Lower lobe of right lung (tissue), 2 donors: ENCODE results near the gene DCP2. TPM values are rescaled to one million over a fixed set of nuclear protein-coding genes. Genes with fewer than 3 reads are reported as not detected.

Source experiments
- ATAC-seq, 2 donors: fragments of 200-7000 bp; cut with Tn5 transposase; one replicate each; pipeline ENCODE4 v1.9.1; 2020 to 2022; ENCODE audit warnings: mild to moderate bottlenecking in 2 of 2, moderate library complexity in 2 of 2
- DNase-seq: peaks from one replicate; pipeline ENCODE4 v3.0.0-alpha.2; 2020
- H3K27ac ChIP-seq: fragments of 200-600 bp; one replicate; pipeline ENCODE4 v1.8.0; 2022
- H3K27me3 ChIP-seq: fragments of 200-600 bp; one replicate; pipeline ENCODE4 v1.8.0; 2022; ENCODE audit warnings: low read depth
- H3K36me3 ChIP-seq: fragments of 200-600 bp; one replicate; pipeline ENCODE4 v1.8.0; 2022; ENCODE audit warnings: mild to moderate bottlenecking
- H3K4me1 ChIP-seq: fragments of 200-600 bp; one replicate; pipeline ENCODE4 v1.8.0; 2022
- H3K4me3 ChIP-seq: fragments of 200-600 bp; one replicate; pipeline ENCODE4 v1.8.0; 2022; ENCODE audit warnings: mild to moderate bottlenecking
- H3K9me3 ChIP-seq: fragments of 200-600 bp; one replicate; pipeline ENCODE4 v1.8.0; 2022
- intact Hi-C: fragments of 100-400 bp; cut with DNase I; formaldehyde crosslinking; loops from one replicate; pipeline ENCODE4 v1.11.0; 2022
- total RNA-seq: library from RNA; stranded (reverse); fragmentation: NEBNext Ultra II Directional; extraction: Animal tissue kit (Norgen Biotek cat#: 25700); gene quantifications from one replicate; pipeline ENCODE4 v1.2.1, GENCODE V29; 2021
- TF ChIP-seq, protein P1 (sequence below): fragments of 200-600 bp; IDR thresholded peaks from one replicate; pipeline ENCODE4 v1.8.0; 2022; ENCODE audit warnings: antibody characterized with exemption, mild to moderate bottlenecking
- donor health status: DM: no; HTN: yes; CAD: no; lungs with severe emphysema.

The DCP2 gene
- total RNA-seq, 1 donor from 2014 or later, result 77.8 TPM

DNA sequence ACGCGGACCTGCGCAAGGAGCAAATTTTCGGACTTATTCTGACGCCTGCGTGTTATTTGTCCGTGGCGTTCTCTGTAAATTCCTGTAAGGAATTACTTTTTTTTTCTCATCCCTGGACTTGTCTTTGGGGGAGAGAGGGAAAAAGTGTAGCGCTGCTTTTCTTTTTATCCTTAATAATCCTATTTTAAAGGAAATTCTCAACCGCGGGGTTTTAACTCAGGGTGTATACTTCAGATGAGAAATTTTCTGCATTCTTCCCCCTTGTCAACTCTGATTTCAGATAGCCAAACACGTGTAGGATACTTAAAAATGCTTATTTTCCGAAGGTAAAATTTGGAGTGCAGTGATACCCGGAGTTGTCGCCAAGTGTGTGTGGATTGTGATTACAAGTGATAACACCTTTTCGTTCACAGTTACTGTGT is 853 bp downstream of the DCP2 start:
- Histone ChIP-seq H3K9me3 (no peaks in the 10 kb centered on the region), H3K4me3 (peak overlapping the region; percentile 88), H3K4me1 (peaks cover 34% of the 10 kb centered on the region), H3K27ac (peak overlapping the region; percentile 90), H3K27me3 (no peaks in the 10 kb centered on the region), H3K36me3 (no peaks in the 10 kb centered on the region)
- intact Hi-C loops, result no loop called here
- TF ChIP-seq, protein P1, sequence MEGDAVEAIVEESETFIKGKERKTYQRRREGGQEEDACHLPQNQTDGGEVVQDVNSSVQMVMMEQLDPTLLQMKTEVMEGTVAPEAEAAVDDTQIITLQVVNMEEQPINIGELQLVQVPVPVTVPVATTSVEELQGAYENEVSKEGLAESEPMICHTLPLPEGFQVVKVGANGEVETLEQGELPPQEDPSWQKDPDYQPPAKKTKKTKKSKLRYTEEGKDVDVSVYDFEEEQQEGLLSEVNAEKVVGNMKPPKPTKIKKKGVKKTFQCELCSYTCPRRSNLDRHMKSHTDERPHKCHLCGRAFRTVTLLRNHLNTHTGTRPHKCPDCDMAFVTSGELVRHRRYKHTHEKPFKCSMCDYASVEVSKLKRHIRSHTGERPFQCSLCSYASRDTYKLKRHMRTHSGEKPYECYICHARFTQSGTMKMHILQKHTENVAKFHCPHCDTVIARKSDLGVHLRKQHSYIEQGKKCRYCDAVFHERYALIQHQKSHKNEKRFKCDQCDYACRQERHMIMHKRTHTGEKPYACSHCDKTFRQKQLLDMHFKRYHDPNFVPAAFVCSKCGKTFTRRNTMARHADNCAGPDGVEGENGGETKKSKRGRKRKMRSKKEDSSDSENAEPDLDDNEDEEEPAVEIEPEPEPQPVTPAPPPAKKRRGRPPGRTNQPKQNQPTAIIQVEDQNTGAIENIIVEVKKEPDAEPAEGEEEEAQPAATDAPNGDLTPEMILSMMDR, result no peak
- ATAC-seq (peak in 1 of 2 donors; percentile 4), DNase-seq (no peak)

DNA sequence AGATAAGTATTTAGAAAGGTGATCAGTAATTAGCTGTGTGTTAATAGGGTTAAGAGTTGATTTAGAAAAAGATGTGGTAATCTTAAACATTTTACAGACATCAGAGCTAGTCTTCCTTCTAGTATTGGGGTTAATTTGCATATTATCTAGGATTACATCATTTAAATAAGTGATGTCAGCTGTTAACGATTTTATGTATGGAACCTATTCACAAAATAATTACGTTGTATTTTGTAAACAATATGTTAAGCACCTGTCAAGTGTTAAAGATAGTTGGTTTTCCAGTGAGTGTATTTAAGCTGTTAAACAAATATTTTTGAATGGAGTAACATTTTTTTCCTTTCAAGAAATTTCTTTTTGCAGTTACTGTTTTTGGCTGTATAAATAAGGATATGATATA is 2.2 kb downstream of the DCP2 start:
- TF ChIP-seq, protein P1, result no peak
- H3K27me3 ChIP-seq, result no peaks in the 10 kb centered on the region
- no peak for ATAC-seq
- no peak overlapping the region for H3K4me3 ChIP-seq
- no peaks in the 10 kb centered on the region for H3K9me3 ChIP-seq
- intact Hi-C loops, result no loop called here
- H3K27ac ChIP-seq, result no peak overlapping the region
- peaks cover 6% of the 10 kb centered on the region for H3K36me3 ChIP-seq
- H3K4me1 ChIP-seq, result peaks cover 36% of the 10 kb centered on the region
- DNase-seq, result no peak

DNA sequence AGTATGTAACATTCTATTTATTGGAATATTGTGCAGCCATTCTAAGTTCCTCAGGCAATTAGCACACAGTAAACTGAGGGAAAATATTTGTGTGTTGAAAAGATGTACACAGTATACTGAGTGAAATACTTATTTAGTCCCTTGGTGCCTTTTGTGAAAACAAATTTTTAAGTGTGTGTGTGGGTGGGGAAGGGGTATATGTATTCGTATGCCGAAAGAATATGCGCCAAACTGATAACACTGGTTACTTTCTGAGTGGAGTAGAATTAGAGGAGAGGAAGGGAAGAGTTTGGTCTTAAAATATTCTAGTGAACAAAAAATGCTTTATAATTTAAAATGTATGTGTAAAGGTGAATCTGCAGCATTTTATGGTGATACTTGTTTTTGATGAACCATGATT is 3.1 kb downstream of the DCP2 start:
- Histone ChIP-seq H3K4me3 (no peak overlapping the region), H3K27me3 (no peaks in the 10 kb centered on the region), H3K9me3 (no peaks in the 10 kb centered on the region), H3K36me3 (peaks cover 6% of the 10 kb centered on the region), H3K4me1 (peaks cover 41% of the 10 kb centered on the region), H3K27ac (no peak overlapping the region)
- ATAC-seq, result no peak
- no peak for DNase-seq
- TF ChIP-seq, protein P1, result no peak
- intact Hi-C loops, result no loop called here

DNA sequence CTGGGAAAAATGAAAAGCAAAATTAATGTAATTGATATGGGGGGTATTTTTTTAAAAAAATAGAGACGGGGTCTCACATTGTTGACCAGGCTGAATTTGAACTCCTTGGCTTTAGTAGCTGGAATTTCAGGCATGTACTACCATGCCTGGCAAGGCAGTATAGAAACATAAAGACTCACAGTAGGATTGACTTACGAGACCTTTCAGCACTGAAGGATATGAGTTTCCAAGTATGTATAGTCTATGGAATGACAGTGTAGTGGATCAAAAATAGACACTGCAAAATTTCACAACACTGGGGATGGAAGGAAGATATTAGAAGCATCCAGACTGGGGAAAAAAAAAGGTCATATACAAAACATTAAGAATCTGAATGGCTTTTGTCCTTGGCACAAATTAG is 6.8 kb downstream of the DCP2 start:
- TF ChIP-seq, protein P1, result no peak
- ATAC-seq (no peak), DNase-seq (no peak)
- Histone ChIP-seq H3K4me3 (no peak overlapping the region), H3K27ac (no peak overlapping the region), H3K27me3 (no peaks in the 10 kb centered on the region), H3K9me3 (no peaks in the 10 kb centered on the region), H3K36me3 (peaks cover 12% of the 10 kb centered on the region), H3K4me1 (peaks cover 29% of the 10 kb centered on the region)
- intact Hi-C loops, result no loop called here

DNA sequence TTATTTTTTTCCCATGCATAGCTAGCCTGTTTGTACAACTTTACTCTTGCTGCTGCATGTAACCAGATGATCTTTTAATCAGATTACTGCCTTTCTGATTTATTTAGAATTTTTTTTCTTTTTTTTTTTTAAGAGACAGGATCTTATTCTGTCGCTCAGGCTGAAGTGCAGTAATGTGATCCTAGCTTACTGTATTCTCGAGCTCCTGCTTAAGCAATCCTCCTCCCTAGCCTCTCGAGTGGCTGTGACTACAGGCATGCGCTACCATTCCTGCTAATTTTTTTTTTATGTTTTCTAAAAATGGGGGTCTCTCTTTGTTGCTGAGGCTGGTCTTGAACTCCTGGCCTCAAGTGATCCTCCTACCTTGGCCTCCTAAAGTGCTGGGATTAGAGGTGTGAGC is 9.6 kb downstream of the DCP2 start:
- Histone ChIP-seq H3K36me3 (peaks cover 24% of the 10 kb centered on the region), H3K4me1 (peaks cover 7% of the 10 kb centered on the region), H3K4me3 (no peak overlapping the region), H3K27ac (no peak overlapping the region), H3K27me3 (no peaks in the 10 kb centered on the region), H3K9me3 (no peaks in the 10 kb centered on the region)
- intact Hi-C loops, result no loop called here
- ATAC-seq, result no peak
- TF ChIP-seq, protein P1, result no peak
- no peak for DNase-seq
